NCI-H2171 treated with DMSO at 0.1 percent for 48 hours (cell line): ENCODE results near the gene ANXA4.

Source experiments
- DNase-seq: peaks from one replicate; lab custom pipeline; 2025; lab: John Stamatoyannopoulos, UW

The ANXA4 gene

DNA sequence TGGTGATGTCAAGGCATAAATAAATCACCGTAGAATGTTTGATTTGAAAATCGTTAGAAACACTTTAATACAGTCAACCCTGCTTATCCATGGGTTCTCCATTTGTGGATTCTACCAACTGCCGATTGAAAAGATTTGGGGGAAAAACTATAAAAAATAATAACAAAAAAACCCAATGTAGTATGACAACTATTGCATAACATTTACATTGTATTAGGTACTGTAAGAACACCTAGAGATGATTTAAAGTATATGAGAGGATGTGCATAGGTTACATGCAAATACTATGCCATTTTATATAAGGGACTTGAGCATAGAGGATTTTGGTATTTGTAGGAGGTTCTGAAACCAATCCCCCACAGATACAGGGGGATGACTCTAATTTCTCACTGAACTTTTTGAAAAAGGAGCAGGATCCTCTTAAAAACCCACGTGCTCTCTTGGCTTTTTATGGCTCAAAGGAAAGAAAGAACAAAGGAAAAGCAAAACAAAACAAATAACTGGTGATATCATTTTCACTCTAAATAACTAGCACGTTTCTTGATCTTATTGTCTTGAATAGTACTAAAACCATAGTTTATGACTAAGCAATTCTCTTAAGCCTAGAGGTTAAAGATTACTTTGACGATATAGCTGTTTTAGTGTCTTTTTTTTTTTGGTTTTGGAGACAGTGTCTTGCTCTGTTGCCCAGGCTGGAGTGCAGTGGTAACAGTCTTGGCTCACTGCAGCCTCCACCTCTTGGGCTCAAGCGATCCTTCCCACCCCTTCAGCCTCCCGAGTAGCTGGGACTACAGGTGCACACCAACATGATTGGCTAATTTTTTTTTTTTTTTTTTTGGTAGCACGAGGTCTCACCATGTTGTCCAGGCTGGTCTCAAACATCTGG is 104.5 kb downstream of the ANXA4 start:
- DNase-seq = no peak

DNA sequence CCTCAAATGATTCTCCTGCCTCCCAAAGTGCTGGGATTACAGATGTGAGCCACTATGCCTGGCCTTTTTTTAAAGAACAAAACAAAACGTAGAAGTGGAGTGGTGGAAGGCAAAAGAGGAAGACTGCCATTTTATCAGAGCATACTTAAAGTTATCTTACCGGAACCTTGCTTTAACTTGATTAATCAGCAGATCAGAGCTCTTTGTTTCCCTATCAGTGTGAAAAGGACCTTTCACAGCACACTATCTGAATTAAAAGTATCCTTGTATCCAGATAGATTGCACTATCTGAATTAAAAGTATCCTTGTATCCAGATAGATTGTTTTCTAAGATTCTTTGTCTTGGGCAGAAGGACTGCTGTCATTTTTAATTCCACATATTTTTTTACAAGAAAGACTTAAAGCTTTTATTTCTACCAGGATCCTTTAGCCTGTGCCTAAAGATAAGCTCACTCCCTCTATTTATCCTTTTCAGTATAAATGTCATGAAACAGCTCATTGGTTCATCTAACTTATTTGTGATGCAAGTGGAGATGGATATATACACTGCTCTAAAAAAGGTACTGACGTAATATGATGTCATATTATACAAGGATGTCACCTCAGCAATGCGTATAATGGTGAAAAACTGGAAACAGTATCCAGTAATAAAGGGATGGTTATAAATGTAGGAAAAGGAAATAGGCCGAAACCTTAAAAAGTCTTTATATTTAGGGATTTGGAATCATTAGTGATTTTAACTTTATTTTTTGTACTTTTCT is 105.3 kb downstream of the ANXA4 start:
- no peak for DNase-seq

DNA sequence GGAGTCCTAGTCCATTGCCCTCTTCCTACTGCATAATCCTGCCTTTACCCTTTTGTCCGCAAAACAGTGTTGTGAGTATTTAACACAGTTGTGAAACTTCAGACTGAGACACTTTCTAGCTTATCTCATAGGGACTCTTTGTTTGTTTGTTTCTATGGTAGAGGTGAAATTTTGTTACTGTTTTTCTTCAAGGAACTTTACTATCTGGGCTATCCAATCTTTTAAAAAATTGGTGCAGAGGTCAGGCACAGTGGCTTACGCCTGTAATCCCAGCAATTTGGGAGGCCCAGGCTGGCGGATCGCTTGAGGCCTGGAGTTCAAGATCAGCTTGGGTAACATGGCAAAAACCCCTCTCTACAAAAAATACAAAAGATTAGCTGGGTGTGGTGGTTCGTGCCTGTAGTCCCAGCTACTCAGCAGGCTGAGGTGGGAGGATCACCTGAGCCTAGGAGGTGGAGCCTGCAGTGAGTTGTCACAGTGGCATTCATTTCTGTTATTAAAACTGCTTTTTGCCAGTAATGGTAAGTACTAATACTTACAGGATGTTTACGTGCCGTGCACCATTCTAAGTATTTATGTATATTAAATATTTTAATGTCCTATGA is 106.4 kb downstream of the ANXA4 start:
- DNase-seq = no peak

DNA sequence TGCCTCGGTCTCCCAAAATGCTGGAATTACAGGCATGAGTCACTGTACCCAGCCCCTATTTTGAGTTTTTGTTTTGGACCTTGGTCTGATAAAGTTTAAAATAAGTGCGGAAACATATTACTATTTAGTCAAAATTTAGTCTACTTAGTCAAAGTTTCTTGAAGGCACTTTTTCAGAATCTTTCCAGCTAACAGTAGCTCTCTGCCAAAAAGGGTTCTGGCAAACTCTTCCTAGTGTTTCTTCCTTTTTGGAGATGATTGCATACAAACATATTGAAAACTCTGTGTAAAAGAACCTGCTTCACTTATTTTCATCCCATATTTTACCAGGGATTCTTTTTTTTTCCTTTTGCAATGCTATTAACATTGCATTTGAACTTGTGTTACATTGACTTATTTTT is 116.3 kb downstream of the ANXA4 start:
- no peak for DNase-seq

DNA sequence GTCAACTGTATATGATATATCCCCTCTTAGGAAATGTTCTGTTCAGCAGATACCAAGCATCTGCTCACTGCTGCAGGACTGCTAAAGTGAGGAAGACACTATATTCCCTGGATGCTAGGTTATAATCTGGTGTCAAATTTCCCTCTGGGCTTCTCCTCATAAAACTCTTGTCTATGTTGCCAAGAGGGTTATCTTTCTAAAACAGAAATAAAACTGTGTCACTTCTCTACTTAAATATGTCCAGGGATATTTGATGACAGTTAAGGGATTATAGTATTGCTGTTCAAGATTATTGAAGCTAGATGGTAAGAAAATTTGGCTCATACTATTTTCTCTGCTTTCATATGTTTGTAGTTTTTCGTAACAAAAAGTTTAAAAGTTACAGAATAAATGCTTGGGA is 121.4 kb downstream of the ANXA4 start:
- DNase-seq = no peak
